Inferior parietal cortex (tissue), 1 donor: Measurements from ENCODE around the gene PRSS37.

Experiments
- DNase-seq: peaks from one replicate; pipeline ENCODE4 v3.0.0-alpha.2; 2016; ENCODE audit errors: extremely low spot score

The PRSS37 gene

GRCh38 chr7:141788296-141788695 lies 53.0 kb downstream of the PRSS37 start:
- no peak for DNase-seq
